HPDE6-E6E7 (cell line): ENCODE measurements around the gene TAPT1.
A peak's percentile ranks its signal among the peaks of the same experiment; 100 is the strongest.
"Not testable (repeated sequence)": the region's sequence is repeated elsewhere in the genome, so short reads cannot be mapped to it uniquely, and the experiment has no call there.

Source experiments
- DNase-seq: peaks from one replicate; pipeline ENCODE4 v3.0.0; 2011; ENCODE audit warnings: missing footprints; ENCODE audit errors: extremely low spot score

TAPT1 gene, protein sequence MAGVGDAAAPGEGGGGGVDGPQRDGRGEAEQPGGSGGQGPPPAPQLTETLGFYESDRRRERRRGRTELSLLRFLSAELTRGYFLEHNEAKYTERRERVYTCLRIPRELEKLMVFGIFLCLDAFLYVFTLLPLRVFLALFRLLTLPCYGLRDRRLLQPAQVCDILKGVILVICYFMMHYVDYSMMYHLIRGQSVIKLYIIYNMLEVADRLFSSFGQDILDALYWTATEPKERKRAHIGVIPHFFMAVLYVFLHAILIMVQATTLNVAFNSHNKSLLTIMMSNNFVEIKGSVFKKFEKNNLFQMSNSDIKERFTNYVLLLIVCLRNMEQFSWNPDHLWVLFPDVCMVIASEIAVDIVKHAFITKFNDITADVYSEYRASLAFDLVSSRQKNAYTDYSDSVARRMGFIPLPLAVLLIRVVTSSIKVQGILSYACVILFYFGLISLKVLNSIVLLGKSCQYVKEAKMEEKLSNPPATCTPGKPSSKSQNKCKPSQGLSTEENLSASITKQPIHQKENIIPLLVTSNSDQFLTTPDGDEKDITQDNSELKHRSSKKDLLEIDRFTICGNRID

GRCh38 chr4:16225863-16226815 is at the start of gene TAPT1:
Gene TAPT1, minus strand, starts transcription at chr4:16226471. Its CDS starts 14 bp downstream, at chr4:16226457.
- DNase-seq = peak; percentile 48

- DNase-seq = no peak
Observed at GRCh38 chr4:16271411-16271810, 45.1 kb upstream of the TAPT1 start.

DNA sequence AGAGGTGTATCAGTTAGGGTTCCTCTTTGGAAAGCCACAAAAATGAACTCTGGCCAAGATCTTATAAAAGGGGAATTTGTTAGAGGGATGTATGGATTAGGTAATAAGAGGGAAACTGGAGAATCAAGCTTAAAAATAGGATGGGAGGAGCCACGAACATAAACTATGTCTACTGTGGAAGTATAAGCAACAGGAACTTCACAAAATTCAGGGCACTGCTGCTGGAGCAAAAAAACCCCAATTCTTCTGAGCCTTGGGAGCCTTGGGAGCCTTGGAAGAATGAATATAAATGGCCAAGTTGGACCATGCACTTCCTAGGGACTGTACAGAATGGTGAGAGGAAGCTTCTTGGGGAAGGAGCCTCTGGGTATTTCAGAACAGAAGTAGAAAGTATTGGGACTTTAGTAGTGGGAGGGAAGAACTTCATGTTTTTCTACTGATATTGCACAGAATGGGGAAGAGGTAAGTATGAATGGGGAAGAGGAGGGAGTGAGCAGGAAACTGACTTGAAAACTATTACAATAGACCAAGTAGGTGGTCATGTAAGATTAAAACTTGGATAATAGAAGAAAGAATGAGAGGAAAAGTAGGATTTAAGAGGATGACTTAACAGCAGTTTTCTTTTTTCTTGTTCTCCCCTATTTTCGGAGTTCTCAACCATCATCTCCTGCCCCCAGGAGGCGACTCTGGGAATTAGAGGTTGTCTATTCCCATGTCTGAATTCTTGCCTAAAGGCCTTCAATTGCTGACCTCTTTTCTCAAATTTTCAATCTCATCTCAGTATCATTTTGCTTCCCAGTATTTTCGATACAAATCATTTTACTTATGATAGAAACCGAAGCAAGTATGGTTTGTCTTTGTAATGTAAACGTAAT is 44.4 kb upstream of the TAPT1 start:
- DNase-seq = no peak

GRCh38 chr4:16269742-16270453 is 43.6 kb upstream of the TAPT1 start:
- not testable (repeated sequence) for DNase-seq

GRCh38 chr4:16269240-16269639 is 43.0 kb upstream of the TAPT1 start:
- DNase-seq = no peak

GRCh38 chr4:16268290-16268689 is 42.0 kb upstream of the TAPT1 start:
- DNase-seq = no peak

- DNase-seq = no peak
Observed at GRCh38 chr4:16267639-16268038, 41.4 kb upstream of the TAPT1 start.

DNA sequence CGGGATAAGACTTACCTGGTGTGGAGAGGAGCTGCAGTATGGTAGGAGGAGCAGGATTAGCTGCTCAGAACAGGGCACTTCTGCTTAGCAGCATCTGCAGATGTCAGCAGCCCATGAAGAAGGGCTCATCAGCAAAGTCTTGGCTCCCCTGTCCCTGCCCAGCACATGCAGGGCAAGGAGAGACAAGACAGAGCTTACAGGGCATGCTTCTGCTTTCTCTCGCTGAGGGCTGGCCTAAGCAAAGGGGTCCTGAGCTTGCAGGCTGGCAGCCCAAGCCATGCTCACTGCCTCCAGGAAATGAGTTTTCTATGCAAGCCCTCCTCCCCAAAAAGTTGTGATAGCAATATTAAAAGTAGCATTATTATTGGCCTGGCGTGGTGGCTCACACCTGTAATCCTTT is 39.5 kb upstream of the TAPT1 start:
- DNase-seq = no peak

GRCh38 chr4:16264798-16265197 is 38.5 kb upstream of the TAPT1 start:
- DNase-seq = peak; percentile 25

- DNase-seq = no peak
Observed at GRCh38 chr4:16263056-16263455, 36.8 kb upstream of the TAPT1 start.

GRCh38 chr4:16262188-16262587 is 35.9 kb upstream of the TAPT1 start:
- DNase-seq = no peak

GRCh38 chr4:16261313-16261878 is 35.1 kb upstream of the TAPT1 start:
- no peak for DNase-seq

GRCh38 chr4:16259889-16260246 is 33.6 kb upstream of the TAPT1 start:
- DNase-seq = no peak

GRCh38 chr4:16259241-16259888 is 33.1 kb upstream of the TAPT1 start:
- DNase-seq = no peak

GRCh38 chr4:16257611-16258010 is 31.3 kb upstream of the TAPT1 start:
- DNase-seq = no peak

- DNase-seq = no peak
Observed at GRCh38 chr4:16256343-16256742, 30.1 kb upstream of the TAPT1 start.

- DNase-seq = no peak
Observed at GRCh38 chr4:16255730-16256129, 29.5 kb upstream of the TAPT1 start.

- DNase-seq = peak; percentile 49
Observed at GRCh38 chr4:16253127-16253960, 27.1 kb upstream of the TAPT1 start.
